ENCODE results near the gene ARHGAP9. TPM values are rescaled to one million over a fixed set of nuclear protein-coding genes. Genes with fewer than 3 reads are reported as not detected.

ARHGAP9 gene
- total RNA-seq, 4 donors from 2014 or later: 16.5 to 220 (median 28.2) TPM

GRCh38 chr12:57522011-57522886, 42.6 kb upstream of the ARHGAP9 start, which contains the start of gene MBD6:
TSS of gene MBD6 (plus strand) at chr12:57522824. CDS start at chr12:57524304, 1,480 bp downstream.
- H3K4me3 ChIP-seq: peak within 1 kb of the TSS; percentile 76 to 83 (median 80)
- no peaks in the 10 kb centered on the region for H3K27me3 ChIP-seq
- peak; percentile 84 to 96 (median 96) for DNase-seq
- peak; percentile 29 to 40 for TF ChIP-seq POLR2A (IDR thresholded peaks at IDR 0.05)
- TF ChIP-seq, protein P1, sequence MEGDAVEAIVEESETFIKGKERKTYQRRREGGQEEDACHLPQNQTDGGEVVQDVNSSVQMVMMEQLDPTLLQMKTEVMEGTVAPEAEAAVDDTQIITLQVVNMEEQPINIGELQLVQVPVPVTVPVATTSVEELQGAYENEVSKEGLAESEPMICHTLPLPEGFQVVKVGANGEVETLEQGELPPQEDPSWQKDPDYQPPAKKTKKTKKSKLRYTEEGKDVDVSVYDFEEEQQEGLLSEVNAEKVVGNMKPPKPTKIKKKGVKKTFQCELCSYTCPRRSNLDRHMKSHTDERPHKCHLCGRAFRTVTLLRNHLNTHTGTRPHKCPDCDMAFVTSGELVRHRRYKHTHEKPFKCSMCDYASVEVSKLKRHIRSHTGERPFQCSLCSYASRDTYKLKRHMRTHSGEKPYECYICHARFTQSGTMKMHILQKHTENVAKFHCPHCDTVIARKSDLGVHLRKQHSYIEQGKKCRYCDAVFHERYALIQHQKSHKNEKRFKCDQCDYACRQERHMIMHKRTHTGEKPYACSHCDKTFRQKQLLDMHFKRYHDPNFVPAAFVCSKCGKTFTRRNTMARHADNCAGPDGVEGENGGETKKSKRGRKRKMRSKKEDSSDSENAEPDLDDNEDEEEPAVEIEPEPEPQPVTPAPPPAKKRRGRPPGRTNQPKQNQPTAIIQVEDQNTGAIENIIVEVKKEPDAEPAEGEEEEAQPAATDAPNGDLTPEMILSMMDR (IDR thresholded peaks at IDR 0.05): no peak
- H3K4me1 ChIP-seq: peaks cover 4 to 60% (median 29%) of the 10 kb centered on the region in 4 donors
- no peaks in the 10 kb centered on the region for H3K9me3 ChIP-seq
- H3K27ac ChIP-seq: peak within 1 kb of the TSS; percentile 90 to 98 (median 96)
- H3K36me3 ChIP-seq: peaks cover 0 to 26% (median 0%) of the 10 kb centered on the region in 3 donors

- H3K27ac ChIP-seq: peak overlapping the region; percentile 90 to 98 (median 96)
- peaks cover 4 to 60% (median 29%) of the 10 kb centered on the region in 4 donors for H3K4me1 ChIP-seq
- no peaks in the 10 kb centered on the region for H3K9me3 ChIP-seq
- H3K27me3 ChIP-seq: no peaks in the 10 kb centered on the region
- peaks cover 0 to 26% (median 0%) of the 10 kb centered on the region in 3 donors for H3K36me3 ChIP-seq
- TF ChIP-seq POLR2A (IDR thresholded peaks at IDR 0.05): no peak
- TF ChIP-seq, protein P1 (IDR thresholded peaks at IDR 0.05): no peak
- H3K4me3 ChIP-seq: peak overlapping the region in 3 of 4 donors; percentile 79 to 83 (median 81)
- peak; percentile 44 to 74 (median 66) for DNase-seq
These were observed 41.9 kb upstream of the ARHGAP9 start for GRCh38 chr12:57521525-57522010.

- H3K9me3 ChIP-seq: no peaks in the 10 kb centered on the region
- TF ChIP-seq, protein P1 (IDR thresholded peaks at IDR 0.05): peak in 1 of 6 experiments; percentile 2
- TF ChIP-seq POLR2A (IDR thresholded peaks at IDR 0.05): peak; percentile 99 to 100
- peaks cover 0 to 25% (median 0%) of the 10 kb centered on the region in 3 donors for H3K36me3 ChIP-seq
- H3K27me3 ChIP-seq: no peaks in the 10 kb centered on the region
- H3K4me1 ChIP-seq: peaks cover 4 to 51% (median 29%) of the 10 kb centered on the region in 4 donors
- H3K27ac ChIP-seq: peak within 1 kb of the TSS; percentile 90 to 98 (median 96)
- DNase-seq: peak; percentile 100
- peak within 1 kb of the TSS; percentile 43 to 83 (median 68) for H3K4me3 ChIP-seq
These were observed 40.6 kb upstream of the ARHGAP9 start, which contains the start of gene DDIT3 for GRCh38 chr12:57520053-57520818. TSS of gene DDIT3 (minus strand) at chr12:57520514. CDS start at chr12:57517406, 3,108 bp downstream.

DNA sequence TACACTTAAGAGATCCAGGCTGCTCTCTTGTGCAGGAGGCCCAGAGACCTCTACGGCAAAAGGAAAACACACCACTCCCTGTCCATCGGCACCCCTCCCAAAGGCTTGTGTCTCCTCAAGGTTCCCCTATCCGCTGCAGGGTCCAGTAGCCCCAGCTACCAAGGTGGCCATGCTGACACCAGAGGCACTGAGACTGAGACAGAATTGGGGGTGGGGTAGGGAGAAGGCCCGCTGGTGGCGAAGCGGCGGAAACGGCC, 40.1 kb upstream of the ARHGAP9 start:
- Histone ChIP-seq H3K4me3 (peak overlapping the region; percentile 43 to 81 (median 60)), H3K9me3 (no peaks in the 10 kb centered on the region), H3K27me3 (no peaks in the 10 kb centered on the region), H3K4me1 (peaks cover 4 to 46% (median 29%) of the 10 kb centered on the region in 4 donors), H3K36me3 (peaks cover 0 to 27% (median 0%) of the 10 kb centered on the region in 3 donors), H3K27ac (peak overlapping the region; percentile 90 to 98 (median 96))
- no peak for DNase-seq
- TF ChIP-seq, protein P1 (IDR thresholded peaks at IDR 0.05): no peak
- TF ChIP-seq POLR2A (IDR thresholded peaks at IDR 0.05): no peak
